GM13977 (cell line): ENCODE results near the gene LCP1.

ENCODE experiments used
- DNase-seq: peaks from one replicate; pipeline ENCODE4 v3.0.0; 2012; ENCODE audit warnings: low spot score
- CTCF ChIP-seq: IDR thresholded peaks from 2 replicates; pipeline ENCODE4 v1.5.1; 2012; ENCODE audit warnings: mild to moderate bottlenecking, control low read depth; ENCODE audit not compliant: insufficient read depth; ENCODE audit errors: extremely low read depth, missing control alignments
- in situ Hi-C: fragments of 300-500 bp; cut with MboI; formaldehyde crosslinking; loops from one replicate; pipeline ENCODE4 v1.12.0; 2022; ENCODE audit warnings: low sequenced_read_pairs, low pct_unique_long_range_greater_than_20kb, mixed read lengths, inconsistent platforms; ENCODE audit not compliant: unreplicated experiment

LCP1 gene

GRCh38 chr13:46101002-46101401 is 81.0 kb downstream of the LCP1 start:
- no peak for TF ChIP-seq CTCF
- in situ Hi-C loops, result no loop called here
- no peak for DNase-seq

GRCh38 chr13:46100191-46100815 is 81.7 kb downstream of the LCP1 start:
- DNase-seq, result peak; percentile 44
- in situ Hi-C loops, result no loop called here

GRCh38 chr13:46097663-46098062 is 84.3 kb downstream of the LCP1 start:
- no peak for DNase-seq
- no peak for TF ChIP-seq CTCF
- in situ Hi-C loops, result no loop called here

More at GRCh38 chr13:46100191-46100815, 81.7 kb downstream of the LCP1 start:
- no peak for TF ChIP-seq CTCF

GRCh38 chr13:46097015-46097414 is 85.0 kb downstream of the LCP1 start:
- TF ChIP-seq CTCF, result no peak
- in situ Hi-C loops, result no loop called here
- no peak for DNase-seq

- in situ Hi-C loops, result no loop called here
- TF ChIP-seq CTCF, result no peak
- DNase-seq, result no peak
Observed at GRCh38 chr13:46094478-46094877, 87.5 kb downstream of the LCP1 start.

- TF ChIP-seq CTCF, result no peak
- DNase-seq, result no peak
- in situ Hi-C loops, result no loop called here
Observed at GRCh38 chr13:46088821-46089562, 93.0 kb downstream of the LCP1 start.
